Globus pallidus (tissue), 1 donor: ENCODE measurements around the gene SERAC1.
"Not testable (repeated sequence)": the region's sequence is repeated elsewhere in the genome, so short reads cannot be mapped to it uniquely, and the experiment has no call there.

Source experiments
- DNase-seq: peaks from one replicate; pipeline ENCODE4 v3.0.0-alpha.2; 2015; ENCODE audit warnings: low spot score

SERAC1 gene

GRCh38 chr6:158174514-158174913, 6.5 kb upstream of the SERAC1 start:
- no peak for DNase-seq

- no peak for DNase-seq
These were observed 6.0 kb upstream of the SERAC1 start for GRCh38 chr6:158174024-158174423.

DNA sequence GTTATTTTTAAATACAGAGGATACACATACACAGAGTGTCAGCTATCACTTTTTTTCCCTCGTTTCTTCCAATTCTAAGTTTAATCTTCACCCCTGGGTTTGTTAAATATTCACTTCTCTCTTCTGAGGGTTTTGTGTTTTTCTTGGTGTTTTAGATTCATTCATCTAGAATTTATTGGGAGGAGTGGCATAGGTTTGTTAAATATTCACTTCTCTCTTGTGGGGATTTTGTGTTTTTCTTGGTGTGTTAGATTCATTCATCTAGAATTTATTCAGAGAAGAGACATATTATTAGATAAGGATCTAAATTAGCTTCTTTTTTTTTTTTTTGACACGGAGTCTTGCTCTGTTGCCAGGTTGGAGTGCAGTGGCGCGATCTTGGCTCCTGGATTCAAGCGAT, 3.9 kb upstream of the SERAC1 start:
- no peak for DNase-seq

DNA sequence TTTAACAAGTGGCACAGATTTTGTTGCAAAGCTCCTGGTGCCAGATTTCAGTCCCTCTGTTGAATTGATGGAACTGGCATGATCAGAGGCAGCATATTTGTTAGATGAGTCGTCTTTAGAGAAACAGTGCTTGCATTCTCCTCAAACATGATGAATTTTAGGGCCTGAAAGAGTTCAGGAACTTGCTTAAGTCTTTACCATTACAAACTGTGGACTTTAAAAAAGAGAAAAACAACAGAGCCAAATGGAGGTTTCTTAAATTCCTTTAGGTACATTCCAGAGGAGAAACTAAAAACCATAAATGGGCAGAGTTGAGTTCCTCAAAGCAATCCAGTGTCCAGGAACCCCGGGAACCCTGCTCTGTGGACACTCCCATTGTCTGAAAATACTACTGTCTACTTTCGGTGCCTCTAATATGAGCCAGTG, 2.6 kb upstream of the SERAC1 start:
- DNase-seq = peak; percentile 37

DNA sequence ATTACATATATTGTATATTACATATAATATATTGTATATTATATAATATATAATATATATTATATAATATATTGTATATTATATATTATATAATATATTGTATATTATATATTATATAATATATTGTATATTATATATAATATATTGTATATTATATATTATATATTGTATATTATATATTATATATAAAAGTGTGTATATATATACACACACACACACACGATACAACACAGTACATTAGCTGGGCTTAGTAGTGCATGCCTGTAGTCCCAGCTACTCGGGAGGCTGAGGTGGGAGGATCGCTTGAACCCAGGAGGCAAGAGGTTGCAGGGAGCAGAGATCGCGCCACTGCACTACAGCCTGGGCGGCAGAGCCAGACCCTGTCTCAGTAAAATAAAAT, 1.6 kb upstream of the SERAC1 start:
- DNase-seq = not testable (repeated sequence)

DNA sequence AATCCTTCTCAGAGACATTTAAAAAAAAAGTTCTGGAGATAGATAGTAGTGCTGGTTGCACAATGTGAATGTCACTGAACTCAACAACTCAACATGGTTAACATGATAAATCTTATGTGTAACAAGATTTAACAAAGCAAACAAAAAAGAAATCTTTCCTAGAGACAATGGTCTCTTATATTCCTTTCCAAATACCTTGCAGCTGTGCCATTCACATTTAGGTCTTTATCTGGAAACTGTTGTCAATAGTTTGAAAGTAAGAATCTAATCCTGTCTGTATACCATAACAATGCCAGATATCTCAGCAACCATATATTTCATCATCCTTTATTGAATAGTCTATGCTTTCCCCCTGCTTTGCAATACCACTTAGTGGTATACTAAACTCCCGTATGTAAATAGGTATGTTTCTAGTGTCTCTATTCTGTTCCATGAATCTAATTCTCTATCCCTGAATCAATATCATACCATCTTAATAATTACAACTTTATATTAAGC, 2.1 kb downstream of the SERAC1 start:
- DNase-seq = no peak

DNA sequence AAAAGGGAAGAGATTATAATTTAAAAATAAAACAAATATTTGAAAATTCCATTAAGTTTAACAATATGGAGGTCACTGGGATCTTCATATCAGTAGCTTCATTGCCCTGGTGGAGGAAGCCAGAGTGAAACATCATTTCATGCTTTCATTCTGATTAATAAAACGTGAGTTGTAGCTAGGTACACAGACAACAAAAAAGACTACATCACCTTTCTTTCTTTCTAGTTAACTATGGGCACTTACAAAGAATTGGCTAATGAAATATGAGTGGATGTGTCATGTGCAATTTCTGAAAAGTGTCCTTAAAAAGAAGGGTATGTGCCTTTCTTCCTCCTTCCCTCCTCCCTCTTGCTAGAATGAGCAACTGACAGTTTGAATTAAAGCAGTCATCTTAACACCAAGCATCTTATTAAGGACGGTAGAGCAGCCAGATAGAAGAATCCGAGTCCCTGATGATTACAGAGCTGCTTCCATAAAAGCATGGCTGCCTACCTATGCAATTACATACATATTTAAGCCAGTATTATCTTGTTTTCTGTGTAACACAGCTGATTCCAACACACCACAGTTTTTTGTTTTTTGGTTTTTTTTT, 3.4 kb downstream of the SERAC1 start:
- DNase-seq = no peak

GRCh38 chr6:158161566-158162254, 6.4 kb downstream of the SERAC1 start:
- no peak for DNase-seq

- no peak for DNase-seq
These were observed 7.0 kb downstream of the SERAC1 start for GRCh38 chr6:158160932-158161539.

GRCh38 chr6:158158748-158159147, 9.3 kb downstream of the SERAC1 start:
- DNase-seq = no peak

GRCh38 chr6:158158123-158158522, 9.9 kb downstream of the SERAC1 start:
- DNase-seq = no peak

GRCh38 chr6:158157064-158157764, 10.8 kb downstream of the SERAC1 start:
- no peak for DNase-seq

GRCh38 chr6:158154816-158155215, 13.2 kb downstream of the SERAC1 start:
- DNase-seq = no peak

- DNase-seq = no peak
These were observed 14.5 kb downstream of the SERAC1 start for GRCh38 chr6:158153576-158153975.

- DNase-seq = no peak
These were observed 15.4 kb downstream of the SERAC1 start for GRCh38 chr6:158152659-158153058.

DNA sequence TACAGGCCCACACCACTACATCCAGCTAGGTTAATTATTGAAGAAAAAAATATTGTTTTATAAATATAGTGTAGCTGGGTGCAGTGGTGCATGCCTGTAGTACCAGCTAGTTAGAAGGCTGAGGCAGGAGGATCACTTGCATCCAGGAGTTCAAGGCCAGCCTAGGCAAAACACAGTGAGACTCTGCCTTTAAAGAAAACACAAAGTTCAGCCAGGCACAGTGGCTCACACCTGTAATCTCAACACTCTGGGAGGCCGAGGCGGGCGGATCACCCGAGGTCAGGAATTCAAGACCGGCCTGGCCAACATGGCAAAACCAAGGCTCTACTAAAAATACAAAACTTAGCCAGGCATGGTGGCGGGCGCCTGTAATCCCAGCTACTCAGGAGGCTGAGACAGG, 16.0 kb downstream of the SERAC1 start:
- DNase-seq = not testable (repeated sequence)

DNA sequence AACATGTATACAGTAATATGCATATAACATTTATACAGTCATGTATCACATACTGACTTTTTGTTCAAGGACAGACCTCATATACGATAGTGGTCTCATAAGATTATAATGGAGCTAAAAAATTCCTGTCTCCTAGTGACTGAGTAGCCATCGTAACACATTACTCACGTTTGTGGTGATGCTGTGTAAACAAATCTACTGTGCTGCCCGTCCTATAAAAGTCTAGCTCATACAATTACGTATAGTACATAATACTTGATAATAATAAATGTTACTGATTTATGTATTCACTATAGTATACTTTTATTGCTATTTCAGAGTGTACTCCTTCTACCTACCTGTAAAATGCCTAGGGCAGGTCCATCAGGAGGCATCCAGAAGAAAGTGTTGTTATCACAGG, 17.4 kb downstream of the SERAC1 start:
- DNase-seq = no peak

- no peak for DNase-seq
These were observed 18.4 kb downstream of the SERAC1 start for GRCh38 chr6:158149641-158150040.

DNA sequence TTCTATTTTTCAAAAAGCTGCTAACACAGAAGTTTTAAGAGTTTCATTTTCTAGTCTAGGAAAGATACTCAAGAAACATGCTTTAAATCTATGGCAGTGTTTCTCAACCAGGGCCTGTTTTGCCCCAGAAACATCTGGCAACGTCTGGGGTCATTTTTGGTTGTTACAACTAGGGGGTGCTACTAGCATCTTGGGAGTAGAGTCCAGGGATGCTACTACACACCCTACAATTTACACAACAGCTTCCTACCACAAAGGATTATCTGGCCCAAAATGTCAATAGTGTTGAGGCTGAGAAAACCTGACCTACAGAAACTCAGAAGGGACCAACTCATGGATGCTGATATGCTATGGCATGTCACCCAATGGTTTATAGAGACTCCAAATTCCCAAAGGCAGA, 24.4 kb downstream of the SERAC1 start:
- DNase-seq = peak; percentile 15

GRCh38 chr6:158142789-158143188, 25.3 kb downstream of the SERAC1 start:
- no peak for DNase-seq

DNA sequence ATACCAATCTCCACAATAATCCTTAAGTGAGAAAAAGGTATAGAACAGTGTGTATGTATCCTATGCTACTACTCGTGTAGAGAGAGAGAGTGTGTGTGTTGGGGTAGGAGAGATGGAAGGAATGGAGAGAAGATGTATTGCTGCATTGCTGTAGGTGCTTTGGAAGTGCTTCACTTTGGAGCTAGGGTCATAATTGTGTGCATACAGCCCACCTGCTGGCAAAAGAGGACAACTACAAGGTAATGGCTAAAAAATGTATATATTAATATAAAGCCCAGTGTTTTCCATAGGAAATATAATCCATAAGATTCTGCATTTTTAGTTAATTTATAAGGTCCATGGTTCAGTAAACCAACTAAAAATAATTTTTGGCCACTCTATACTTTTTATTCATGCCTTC, 36.1 kb downstream of the SERAC1 start:
- no peak for DNase-seq

GRCh38 chr6:158125271-158125670, 42.8 kb downstream of the SERAC1 start:
- no peak for DNase-seq

- DNase-seq = no peak
These were observed 43.8 kb downstream of the SERAC1 start for GRCh38 chr6:158124288-158124687.
